Measurements from ENCODE around the gene MYD88. TPM values are rescaled to one million over a fixed set of nuclear protein-coding genes. Genes with fewer than 3 reads are reported as not detected.

MYD88 gene
- total RNA-seq, 1 experiment from 2014 or later = 19.2 TPM

DNA sequence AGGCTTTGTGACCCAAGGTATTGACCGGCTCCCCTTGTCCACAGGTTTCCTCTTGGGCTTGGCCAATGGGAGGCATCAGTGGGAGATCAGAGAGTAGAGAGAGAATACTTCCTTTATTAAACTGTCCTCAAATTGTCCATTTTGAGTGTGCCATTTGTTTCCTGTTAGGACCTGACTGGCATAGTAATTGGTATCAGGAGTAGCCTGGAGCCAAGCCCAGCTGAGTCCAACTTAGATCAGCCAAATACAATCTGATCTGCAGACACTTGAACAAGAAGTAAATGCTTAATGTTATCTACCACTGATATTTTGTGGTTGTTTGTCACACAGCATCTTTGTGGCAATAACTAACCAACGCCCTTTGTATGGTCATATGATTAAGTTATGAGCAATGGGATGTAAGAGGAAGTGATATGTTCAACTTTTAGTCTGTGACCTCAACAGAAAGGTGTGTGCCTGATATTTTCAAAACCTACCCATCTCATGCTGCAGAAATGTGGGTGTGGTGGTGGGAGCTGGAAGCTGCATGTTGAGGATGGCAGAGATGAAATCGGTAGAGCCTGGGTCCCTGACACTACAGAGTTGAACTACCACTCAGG lies 13.3 kb downstream of the MYD88 start:
- ATAC-seq = no peak
- H3K9me3 Mint-ChIP-seq = peaks cover 11% of the 10 kb centered on the region
- no peak for DNase-seq (ENCODE audit: low spot score)
- no peak overlapping the region for H3K27ac Mint-ChIP-seq
- TF ChIP-seq CREB1 (CRISPR knock-in tag; IDR thresholded peaks at IDR 0.05) = no peak
- TF ChIP-seq, protein P1, sequence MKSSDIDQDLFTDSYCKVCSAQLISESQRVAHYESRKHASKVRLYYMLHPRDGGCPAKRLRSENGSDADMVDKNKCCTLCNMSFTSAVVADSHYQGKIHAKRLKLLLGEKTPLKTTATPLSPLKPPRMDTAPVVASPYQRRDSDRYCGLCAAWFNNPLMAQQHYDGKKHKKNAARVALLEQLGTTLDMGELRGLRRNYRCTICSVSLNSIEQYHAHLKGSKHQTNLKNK (CRISPR knock-in tag; IDR thresholded peaks at IDR 0.05) = no peak
- TF ChIP-seq ZBTB43 (CRISPR knock-in tag; IDR thresholded peaks at IDR 0.05) = no peak
- TF ChIP-seq PREB (CRISPR knock-in tag; IDR thresholded peaks at IDR 0.05; ENCODE audit: borderline replicate concordance) = no peak
- no peak for TF ChIP-seq GABPB1 (CRISPR knock-in tag; IDR thresholded peaks at IDR 0.05)
- no peak for TF ChIP-seq ETV6 (CRISPR knock-in tag; IDR thresholded peaks at IDR 0.05)
- TF ChIP-seq SMAD3 (CRISPR knock-in tag; IDR thresholded peaks at IDR 0.05; ENCODE audit: borderline replicate concordance) = no peak
- TF ChIP-seq SOX15 (CRISPR knock-in tag; IDR thresholded peaks at IDR 0.05) = no peak
- H3K4me1 Mint-ChIP-seq = no peaks in the 10 kb centered on the region
- H3K36me3 Mint-ChIP-seq = no peaks in the 10 kb centered on the region
- ChIA-PET CTCF (interaction anchor here (0.8 kb wide), 1 partner anchor 130 kb away, joined by 4 read pairs; the partner anchor contains the start of gene SLC22A14), POLR2A (no interaction called here)
- no peak overlapping the region for H3K4me3 Mint-ChIP-seq
- H3K27me3 Mint-ChIP-seq (ENCODE audit: low read depth) = no peaks in the 10 kb centered on the region; the same call in 1 of the 2 replicates

DNA sequence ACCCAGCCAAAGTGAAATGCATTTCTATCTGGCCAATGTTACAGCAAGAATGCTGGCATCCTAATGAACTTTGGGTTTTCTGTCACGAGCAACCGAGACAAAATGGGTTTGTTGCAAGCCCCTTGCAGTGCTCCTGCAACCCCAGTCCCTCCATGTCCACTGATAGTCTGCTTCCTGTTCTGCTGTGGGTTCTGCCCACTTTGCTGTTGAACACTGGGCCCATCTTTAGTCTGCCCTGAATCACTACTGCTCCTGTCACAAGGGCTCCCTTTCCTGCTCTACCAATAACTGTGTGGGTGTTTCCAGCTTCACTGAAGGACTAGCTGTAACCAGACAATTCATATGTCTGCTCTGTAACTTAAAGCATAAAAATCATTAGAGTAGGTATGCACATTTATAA lies 14.1 kb downstream of the MYD88 start:
- DNase-seq (ENCODE audit: low spot score) (no peak), ATAC-seq (no peak)
- Mint-ChIP-seq H3K27ac (no peak overlapping the region), H3K4me3 (no peak overlapping the region), H3K27me3 (ENCODE audit: low read depth) (no peaks in the 10 kb centered on the region; the same call in 1 of the 2 replicates), H3K4me1 (no peaks in the 10 kb centered on the region), H3K9me3 (peaks cover 3% of the 10 kb centered on the region), H3K36me3 (no peaks in the 10 kb centered on the region)
- ChIA-PET CTCF (interaction anchor here (0.8 kb wide), 2 partner anchors 12 to 129 kb away, joined by 3 to 4 read pairs; partner anchors contain the start of genes OXSR1 and SLC22A14), POLR2A (no interaction called here)
- no peak for TF ChIP-seq NR1H2 (CRISPR knock-in tag; IDR thresholded peaks at IDR 0.05)
- TF ChIP-seq TCF7 (CRISPR knock-in tag; IDR thresholded peaks at IDR 0.05; ENCODE audit: low read depth) = no peak
- TF ChIP-seq ZNF138 (CRISPR knock-in tag; conservative IDR thresholded peaks at IDR 0.05) = no peak
- TF ChIP-seq TEAD4 (CRISPR knock-in tag; IDR thresholded peaks at IDR 0.05) = no peak
- no peak for TF ChIP-seq NFE2L1 (CRISPR knock-in tag; IDR thresholded peaks at IDR 0.05)
- TF ChIP-seq, protein P2, sequence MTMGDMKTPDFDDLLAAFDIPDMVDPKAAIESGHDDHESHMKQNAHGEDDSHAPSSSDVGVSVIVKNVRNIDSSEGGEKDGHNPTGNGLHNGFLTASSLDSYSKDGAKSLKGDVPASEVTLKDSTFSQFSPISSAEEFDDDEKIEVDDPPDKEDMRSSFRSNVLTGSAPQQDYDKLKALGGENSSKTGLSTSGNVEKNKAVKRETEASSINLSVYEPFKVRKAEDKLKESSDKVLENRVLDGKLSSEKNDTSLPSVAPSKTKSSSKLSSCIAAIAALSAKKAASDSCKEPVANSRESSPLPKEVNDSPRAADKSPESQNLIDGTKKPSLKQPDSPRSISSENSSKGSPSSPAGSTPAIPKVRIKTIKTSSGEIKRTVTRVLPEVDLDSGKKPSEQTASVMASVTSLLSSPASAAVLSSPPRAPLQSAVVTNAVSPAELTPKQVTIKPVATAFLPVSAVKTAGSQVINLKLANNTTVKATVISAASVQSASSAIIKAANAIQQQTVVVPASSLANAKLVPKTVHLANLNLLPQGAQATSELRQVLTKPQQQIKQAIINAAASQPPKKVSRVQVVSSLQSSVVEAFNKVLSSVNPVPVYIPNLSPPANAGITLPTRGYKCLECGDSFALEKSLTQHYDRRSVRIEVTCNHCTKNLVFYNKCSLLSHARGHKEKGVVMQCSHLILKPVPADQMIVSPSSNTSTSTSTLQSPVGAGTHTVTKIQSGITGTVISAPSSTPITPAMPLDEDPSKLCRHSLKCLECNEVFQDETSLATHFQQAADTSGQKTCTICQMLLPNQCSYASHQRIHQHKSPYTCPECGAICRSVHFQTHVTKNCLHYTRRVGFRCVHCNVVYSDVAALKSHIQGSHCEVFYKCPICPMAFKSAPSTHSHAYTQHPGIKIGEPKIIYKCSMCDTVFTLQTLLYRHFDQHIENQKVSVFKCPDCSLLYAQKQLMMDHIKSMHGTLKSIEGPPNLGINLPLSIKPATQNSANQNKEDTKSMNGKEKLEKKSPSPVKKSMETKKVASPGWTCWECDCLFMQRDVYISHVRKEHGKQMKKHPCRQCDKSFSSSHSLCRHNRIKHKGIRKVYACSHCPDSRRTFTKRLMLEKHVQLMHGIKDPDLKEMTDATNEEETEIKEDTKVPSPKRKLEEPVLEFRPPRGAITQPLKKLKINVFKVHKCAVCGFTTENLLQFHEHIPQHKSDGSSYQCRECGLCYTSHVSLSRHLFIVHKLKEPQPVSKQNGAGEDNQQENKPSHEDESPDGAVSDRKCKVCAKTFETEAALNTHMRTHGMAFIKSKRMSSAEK (CRISPR knock-in tag; IDR thresholded peaks at IDR 0.05; ENCODE audit: borderline replicate concordance) = no peak
- no peak for TF ChIP-seq MXD4 (CRISPR knock-in tag; IDR thresholded peaks at IDR 0.05; ENCODE audit: borderline replicate concordance)
- TF ChIP-seq, protein P3, sequence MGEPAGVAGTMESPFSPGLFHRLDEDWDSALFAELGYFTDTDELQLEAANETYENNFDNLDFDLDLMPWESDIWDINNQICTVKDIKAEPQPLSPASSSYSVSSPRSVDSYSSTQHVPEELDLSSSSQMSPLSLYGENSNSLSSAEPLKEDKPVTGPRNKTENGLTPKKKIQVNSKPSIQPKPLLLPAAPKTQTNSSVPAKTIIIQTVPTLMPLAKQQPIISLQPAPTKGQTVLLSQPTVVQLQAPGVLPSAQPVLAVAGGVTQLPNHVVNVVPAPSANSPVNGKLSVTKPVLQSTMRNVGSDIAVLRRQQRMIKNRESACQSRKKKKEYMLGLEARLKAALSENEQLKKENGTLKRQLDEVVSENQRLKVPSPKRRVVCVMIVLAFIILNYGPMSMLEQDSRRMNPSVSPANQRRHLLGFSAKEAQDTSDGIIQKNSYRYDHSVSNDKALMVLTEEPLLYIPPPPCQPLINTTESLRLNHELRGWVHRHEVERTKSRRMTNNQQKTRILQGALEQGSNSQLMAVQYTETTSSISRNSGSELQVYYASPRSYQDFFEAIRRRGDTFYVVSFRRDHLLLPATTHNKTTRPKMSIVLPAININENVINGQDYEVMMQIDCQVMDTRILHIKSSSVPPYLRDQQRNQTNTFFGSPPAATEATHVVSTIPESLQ (CRISPR knock-in tag; IDR thresholded peaks at IDR 0.05) = no peak
- no peak for TF ChIP-seq HMGXB4 (CRISPR knock-in tag; IDR thresholded peaks at IDR 0.05)
